ENCODE data around the gene PBX2. TPM values are rescaled to one million over a fixed set of nuclear protein-coding genes. Genes with fewer than 3 reads are reported as not detected.

Gene PBX2
- total and polyA plus RNA-seq, 10 of the 15 experiments (the other 5 are each of a cell fraction or from before 2014, with no cell fraction given) = 0.84 to 66.5 (median 20.6) TPM

GRCh38 chr6:32178547-32179440 lies 11.2 kb downstream of the PBX2 start:
- Histone ChIP-seq H3K79me2 (ENCODE audit: control insufficient read depth, insufficient read depth, low read length) (peaks cover 22% of the 10 kb centered on the region), H3K36me3 (ENCODE audit: control insufficient read depth in 2 of 2, insufficient read depth in 2 of 2, low read length in 1 of 2) (peaks cover under 1 to 3% of the 10 kb centered on the region in 2 experiments; a peak in 3 of 4 replicates), H4K20me1 (ENCODE audit: control insufficient read depth, insufficient read depth) (no peaks in the 10 kb centered on the region), H3K4me2 (ENCODE audit: control insufficient read depth, insufficient read depth) (peak overlapping the region; percentile 77), H2AFZ (ENCODE audit: control insufficient read depth, low read depth, low read length) (peak overlapping the region; percentile 35), H3K9me3 (replicated peaks; ENCODE audit: control insufficient read depth, insufficient read depth, low read length) (no peaks in the 10 kb centered on the region), H3K27ac (ENCODE audit: control insufficient read depth, insufficient read depth) (peak overlapping the region; percentile 79), H3K9ac (ENCODE audit: control insufficient read depth, insufficient read depth, low read length) (peak overlapping the region; percentile 91), H3K4me3 (peak overlapping the region; percentile 86), H3K4me1 (ENCODE audit: control insufficient read depth, insufficient read depth, low read length) (peaks cover 10% of the 10 kb centered on the region), H3K27me3 (replicated peaks in 1 of 2; ENCODE audit: control insufficient read depth in 2 of 2, insufficient read depth in 2 of 2, low read length in 1 of 2) (no peaks in the 10 kb centered on the region)
- ChIA-PET CTCF (interaction anchor here (0.7 to 2.2 kb wide), 5 partner anchors 12 to 50 kb away, joined by 3 to 19 read pairs (median 3); partner anchors contain the start of gene GPSM3), RAD21 (ENCODE audit: unreplicated experiment) (interaction anchor here (1.1 to 1.9 kb wide), 4 partner anchors 10 to 17 kb away, joined by 6 to 9 read pairs (median 6); partner anchors contain the start of gene GPSM3), SMC1A (ENCODE audit: uncharacterized antibody, unreplicated experiment) (interaction anchor here (1.7 to 4.2 kb wide), 2 partner anchors 10 to 13 kb away, joined by 6 to 41 read pairs; partner anchors contain the start of genes GPSM3 and PBX2), POLR2A (interaction anchor here (0.6 to 5.7 kb wide), 6 partner anchors 11 to 1252 kb away, joined by 3 to 123 read pairs (median 7); partner anchors contain the start of genes ATF6B, GPSM3 and PBX2)
- intact Hi-C loops (cut with micrococcal nuclease; ENCODE audit: unreplicated experiment) = no loop called here
- in situ Hi-C loops (cut with MboI) = no loop called here
- WGBS (ENCODE audit: insufficient coverage, insufficient replicate concordance, low lambda C conversion rate, missing lambda C conversion rate) = 3% methylated on average over 15 of the region's 24 CpGs
- FAIRE-seq (peak; percentile 44), ATAC-seq (no peak), DNase-seq (ENCODE audit: low read depth, low spot score) (no peak)
- TSS peak; percentile 82 for BruUV-seq (replicated peaks)
- TF ChIP-seq STAT3 (IDR thresholded peaks at IDR 0.05; ENCODE audit: low read depth, low read length) (no peak), ZNF217 (IDR thresholded peaks at IDR 0.05) (no peak), MAX (IDR thresholded peaks at IDR 0.05; ENCODE audit: low read depth, low read length) (0 out of 2 replicates have a peak, but pooled peaks have one; percentile 14), ATF2 (IDR thresholded peaks at IDR 0.05; ENCODE audit: low read length) (no peak), PML (IDR thresholded peaks at IDR 0.05; ENCODE audit: low read length) (no peak), MTA2 (IDR thresholded peaks at IDR 0.05; ENCODE audit: low read depth) (peak; percentile 23; the same call in 1 of the 2 replicates), MLLT1 (IDR thresholded peaks at IDR 0.05) (0 out of 2 replicates have a peak, but pooled peaks have one; percentile 67), STAT1 (conservative IDR thresholded peaks at IDR 0.05) (no peak), CEBPB (IDR thresholded peaks at IDR 0.05; ENCODE audit: borderline replicate concordance in 1 of 2, low read depth in 2 of 2, low read length in 2 of 2) (no peak), BHLHE40 (IDR thresholded peaks at IDR 0.05; ENCODE audit: borderline replicate concordance in 1 of 2, low read depth in 2 of 2, low read length in 1 of 2) (peak in 1 of 2 experiments; percentile 42; a peak in 2 of 4 replicates), ASH2L (IDR thresholded peaks at IDR 0.05; ENCODE audit: borderline replicate concordance, low read depth) (no peak), MYC (IDR thresholded peaks at IDR 0.05; ENCODE audit: insufficient read depth, insufficient read length, insufficient replicate concordance, low read length, severe bottlenecking) (no peak), SIX5 (IDR thresholded peaks at IDR 0.05; ENCODE audit: low read depth, low read length, severe bottlenecking) (no peak), FOXM1 (IDR thresholded peaks at IDR 0.05; ENCODE audit: low read depth, low read length) (no peak), POLR2AphosphoS5 (IDR thresholded peaks at IDR 0.05; ENCODE audit: low read length) (peak; percentile 26; the same call in 1 of the 2 replicates), E2F8 (IDR thresholded peaks at IDR 0.05; ENCODE audit: low read depth, partially characterized antibody) (no peak)
